ENCODE measurements around the gene COX14.

DNA sequence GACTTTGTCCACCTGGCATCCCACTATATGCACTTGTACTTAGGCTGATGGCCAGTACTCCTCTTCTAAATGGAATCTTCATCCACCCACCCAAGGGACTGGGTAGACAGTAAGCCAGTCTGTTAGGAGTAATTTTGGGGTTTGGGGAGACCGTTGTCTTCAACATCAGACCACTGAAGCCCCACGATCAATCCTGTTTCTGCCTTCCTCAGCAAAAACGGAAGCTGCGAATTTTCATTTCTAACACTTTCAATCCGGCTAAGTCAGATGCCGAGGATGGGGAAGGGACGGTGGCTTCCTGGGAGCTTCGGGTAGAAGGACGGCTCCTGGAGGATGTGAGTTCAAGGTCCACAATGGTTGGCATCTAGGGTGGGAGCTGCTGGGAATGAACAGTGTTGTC, 24.9 kb upstream of the COX14 start:
- no peak for TF ChIP-seq YY1 (tag by site-specific recombination; IDR thresholded peaks at IDR 0.05)
- no peak for TF ChIP-seq CTCF (tag by site-specific recombination; IDR thresholded peaks at IDR 0.05)
- no peak for TF ChIP-seq ZNF626 (tag by site-specific recombination; IDR thresholded peaks at IDR 0.05)
- no peak for TF ChIP-seq ZNF580 (tag by site-specific recombination; IDR thresholded peaks at IDR 0.05)

Data from HEK293 (cell line).